SK-N-MC (cell line): ENCODE measurements around the gene ESYT3.
A peak's percentile ranks its signal among the peaks of the same experiment; 100 is the strongest.

Experiments
- DNase-seq: peaks from one replicate; pipeline ENCODE4 v3.0.0-alpha.2; 2011; ENCODE audit warnings: low read depth, low spot score
- H3K27ac ChIP-seq: fragments of 200-600 bp; sonication (generic); 2 replicates; pipeline ENCODE4 v1.5.1; 2016; ENCODE audit warnings: mixed run types
- H3K36me3 ChIP-seq: fragments of 200-600 bp; sonication (generic); 2 replicates; pipeline ENCODE4 v1.6.1; 2017; ENCODE audit warnings: antibody characterized with exemption, low read length, mixed read lengths; ENCODE audit not compliant: insufficient read depth
- H3K4me3 ChIP-seq: fragments of 200-600 bp; sonication (generic); 2 replicates; pipeline ENCODE4 v1.5.1; 2016
- H3K9ac ChIP-seq: fragments of 200-600 bp; sonication (generic); 2 replicates; pipeline ENCODE4 v1.8.0; 2017; ENCODE audit warnings: mixed run types, mixed read lengths; ENCODE audit not compliant: insufficient read length
- H3K9me3 ChIP-seq: fragments of 200-600 bp; sonication (generic); 2 replicates; pipeline ENCODE4 v1.6.1; 2017; ENCODE audit warnings: low read depth, mild to moderate bottlenecking, antibody characterized with exemption, low read length, moderate library complexity, mixed read lengths
- EZH2 ChIP-seq: fragments of 200-600 bp; sonication (generic); IDR thresholded peaks from one replicate; pipeline ENCODE4 v1.6.1; 2017; ENCODE audit warnings: antibody characterized with exemption
- FOXP2 ChIP-seq: optimal IDR thresholded peaks from 2 replicates; pipeline ENCODE3; 2011; ENCODE audit warnings: mild to moderate bottlenecking, moderate library complexity; ENCODE audit not compliant: insufficient read depth; ENCODE audit errors: extremely low read length, control extremely low read depth
- POLR2AphosphoS5 ChIP-seq: IDR thresholded peaks from 2 replicates; pipeline ENCODE4 v1.6.1; 2012; ENCODE audit warnings: mild to moderate bottlenecking, low read depth, low read length, borderline replicate concordance

ESYT3 gene

GRCh38 chr3:138443521-138444503 lies 9.4 kb downstream of the ESYT3 start:
- TF ChIP-seq FOXP2: no peak
- no peak for TF ChIP-seq EZH2
- no peak for TF ChIP-seq POLR2AphosphoS5

DNA sequence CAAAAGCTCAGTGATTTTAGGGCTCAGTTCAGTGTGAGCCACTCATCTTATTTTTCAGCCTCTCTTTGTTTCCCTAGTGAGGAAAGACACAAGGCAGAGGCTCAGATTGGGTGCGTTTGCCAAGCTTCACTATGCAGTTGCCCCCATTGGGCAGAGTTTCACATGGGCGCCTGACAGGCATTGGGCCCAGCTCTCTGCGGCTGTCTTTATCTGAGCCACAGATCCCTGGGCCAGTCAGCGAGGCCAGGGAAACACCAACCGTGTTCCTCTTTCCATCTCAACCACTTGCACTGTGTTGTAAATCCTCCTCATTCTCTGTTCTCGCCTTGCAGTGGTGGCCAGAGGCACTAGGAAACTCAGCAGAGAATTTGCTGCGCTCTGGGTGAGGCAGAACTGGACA lies 10.8 kb downstream of the ESYT3 start:
- TF ChIP-seq POLR2AphosphoS5 (no peak), FOXP2 (no peak), EZH2 (no peak)
- H3K9ac ChIP-seq: no peak overlapping the region
- no peaks in the 10 kb centered on the region for H3K9me3 ChIP-seq
- H3K4me3 ChIP-seq: no peak overlapping the region
- H3K27ac ChIP-seq: no peak overlapping the region
- no peaks in the 10 kb centered on the region for H3K36me3 ChIP-seq
- DNase-seq: no peak

More at GRCh38 chr3:138443521-138444503, 9.4 kb downstream of the ESYT3 start:
- no peak overlapping the region for H3K27ac ChIP-seq
- no peak for DNase-seq
- no peaks in the 10 kb centered on the region for H3K9me3 ChIP-seq
- H3K36me3 ChIP-seq: no peaks in the 10 kb centered on the region
- no peak overlapping the region for H3K4me3 ChIP-seq
- no peak overlapping the region for H3K9ac ChIP-seq

DNA sequence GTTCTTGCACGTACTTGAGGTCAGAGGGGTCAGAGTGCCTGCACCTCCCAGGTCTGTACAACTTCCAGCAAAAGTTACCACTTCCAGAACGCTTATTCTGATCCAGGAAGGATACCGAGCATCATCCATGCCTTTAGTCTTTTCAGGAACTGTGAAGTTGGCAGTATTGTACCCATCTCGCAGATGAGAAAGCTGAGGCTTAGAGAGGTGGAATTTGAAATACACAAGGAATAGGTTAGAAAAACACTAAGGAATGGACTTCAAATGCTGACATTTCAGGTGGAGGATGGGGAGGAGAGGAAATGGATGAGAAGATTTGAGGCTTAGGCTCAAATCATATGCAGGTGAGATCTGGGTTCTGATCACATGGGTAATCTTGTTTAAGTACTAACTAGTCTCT lies 11.2 kb downstream of the ESYT3 start:
- Histone ChIP-seq H3K9ac (no peak overlapping the region), H3K9me3 (no peaks in the 10 kb centered on the region), H3K4me3 (no peak overlapping the region), H3K36me3 (no peaks in the 10 kb centered on the region), H3K27ac (no peak overlapping the region)
- TF ChIP-seq EZH2: no peak
- TF ChIP-seq POLR2AphosphoS5: no peak
- TF ChIP-seq FOXP2: no peak
- DNase-seq: no peak

DNA sequence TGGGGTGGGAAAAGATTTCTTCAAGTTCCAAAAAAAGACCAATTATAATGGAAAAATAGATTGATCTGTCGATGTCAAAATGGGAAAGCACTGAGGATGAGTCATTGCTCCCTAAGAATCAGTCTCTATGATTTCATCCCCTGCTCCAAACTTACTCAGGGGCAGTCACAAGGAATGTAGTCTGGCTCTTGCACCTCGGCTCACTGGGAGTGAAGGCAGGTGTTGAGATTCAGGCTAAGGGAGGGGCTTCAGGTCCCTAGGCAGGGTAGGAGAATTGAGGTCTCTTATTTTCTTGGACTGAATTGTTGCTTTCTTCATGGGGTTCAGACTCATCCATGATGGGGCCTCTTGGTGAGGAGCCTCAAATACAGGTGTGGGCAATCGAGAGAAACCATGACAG lies 14.2 kb downstream of the ESYT3 start:
- no peaks in the 10 kb centered on the region for H3K36me3 ChIP-seq
- H3K27ac ChIP-seq: no peak overlapping the region
- DNase-seq: no peak
- no peak overlapping the region for H3K9ac ChIP-seq
- H3K4me3 ChIP-seq: no peak overlapping the region
- TF ChIP-seq POLR2AphosphoS5 (no peak), EZH2 (no peak), FOXP2 (no peak)
- H3K9me3 ChIP-seq: no peaks in the 10 kb centered on the region

DNA sequence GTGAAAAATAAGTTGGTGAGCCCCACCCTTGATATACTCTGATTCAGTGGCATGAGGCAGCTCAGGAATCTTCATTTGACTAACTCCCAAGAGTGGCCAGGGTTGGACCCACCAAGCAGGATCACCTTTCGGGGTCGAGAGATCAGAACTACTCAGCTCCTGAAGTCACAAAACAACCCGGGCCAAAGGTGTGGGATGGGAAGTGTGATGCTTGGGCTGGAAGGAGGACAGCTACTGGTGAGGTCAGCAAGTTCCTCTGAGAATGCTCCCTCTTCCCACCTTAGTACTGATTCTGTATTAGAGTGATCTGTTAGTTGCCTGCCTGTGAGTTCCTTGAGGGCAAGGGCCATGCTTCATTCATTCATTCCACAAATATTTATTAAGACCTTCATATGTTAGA lies 15.1 kb downstream of the ESYT3 start:
- no peak for DNase-seq
- Histone ChIP-seq H3K9ac (no peak overlapping the region), H3K4me3 (no peak overlapping the region), H3K36me3 (no peaks in the 10 kb centered on the region), H3K9me3 (no peaks in the 10 kb centered on the region), H3K27ac (no peak overlapping the region)
- TF ChIP-seq EZH2 (no peak), FOXP2 (no peak), POLR2AphosphoS5 (no peak)

GRCh38 chr3:138450181-138450580 lies 15.8 kb downstream of the ESYT3 start:
- TF ChIP-seq POLR2AphosphoS5 (no peak), FOXP2 (no peak), EZH2 (no peak)
- no peaks in the 10 kb centered on the region for H3K9me3 ChIP-seq
- H3K36me3 ChIP-seq: no peaks in the 10 kb centered on the region
- H3K4me3 ChIP-seq: no peak overlapping the region
- no peak for DNase-seq
- no peak overlapping the region for H3K9ac ChIP-seq
- H3K27ac ChIP-seq: no peak overlapping the region

- H3K36me3 ChIP-seq: no peaks in the 10 kb centered on the region
- H3K9ac ChIP-seq: no peak overlapping the region
- H3K9me3 ChIP-seq: no peaks in the 10 kb centered on the region
- TF ChIP-seq POLR2AphosphoS5 (no peak), EZH2 (no peak), FOXP2 (no peak)
- H3K4me3 ChIP-seq: no peak overlapping the region
- H3K27ac ChIP-seq: no peak overlapping the region
- no peak for DNase-seq
Measured at GRCh38 chr3:138450704-138451424, 16.4 kb downstream of the ESYT3 start.

- no peak overlapping the region for H3K9ac ChIP-seq
- DNase-seq: no peak
- no peaks in the 10 kb centered on the region for H3K36me3 ChIP-seq
- no peak overlapping the region for H3K27ac ChIP-seq
- TF ChIP-seq FOXP2 (no peak), POLR2AphosphoS5 (no peak), EZH2 (peak; percentile 51)
- no peak overlapping the region for H3K4me3 ChIP-seq
- no peaks in the 10 kb centered on the region for H3K9me3 ChIP-seq
Measured at GRCh38 chr3:138451595-138452162, 17.3 kb downstream of the ESYT3 start.
